GM19463 (cell line): Measurements from ENCODE around the gene YWHAH.
A peak's percentile ranks its signal among the peaks of the same experiment; 100 is the strongest.

Experiments used
- ATAC-seq: cut with Tn5 transposase; IDR thresholded peaks from one replicate; pipeline ENCODE4 v1.9.1; 2021; ENCODE audit warnings: mild to moderate bottlenecking, moderate library complexity; ENCODE audit not compliant: unreplicated experiment

YWHAH gene

GRCh38 chr22:31943978-31944699 lies at the start of gene YWHAH:
TSS of gene YWHAH (plus strand) at chr22:31944535. CDS start at chr22:31944734, 199 bp downstream.
- ATAC-seq = peak; percentile 65

- ATAC-seq = no peak
These were observed 48.8 kb upstream of the YWHAH start for GRCh38 chr22:31895411-31896123.

- ATAC-seq = no peak
These were observed 47.9 kb upstream of the YWHAH start for GRCh38 chr22:31896472-31896871.

- ATAC-seq = no peak
These were observed 46.2 kb upstream of the YWHAH start for GRCh38 chr22:31897842-31898805.

GRCh38 chr22:31898926-31899325 lies 45.4 kb upstream of the YWHAH start:
- ATAC-seq = no peak

GRCh38 chr22:31899669-31900068 lies 44.7 kb upstream of the YWHAH start:
- ATAC-seq = no peak

- ATAC-seq = no peak
These were observed 42.8 kb upstream of the YWHAH start for GRCh38 chr22:31901388-31902137.

- ATAC-seq = no peak
These were observed 39.7 kb upstream of the YWHAH start for GRCh38 chr22:31904651-31905050.

- ATAC-seq = no peak
These were observed 39.0 kb upstream of the YWHAH start for GRCh38 chr22:31905356-31905755.

GRCh38 chr22:31906086-31906485 lies 38.2 kb upstream of the YWHAH start:
- ATAC-seq = no peak

GRCh38 chr22:31906569-31906968 lies 37.8 kb upstream of the YWHAH start:
- ATAC-seq = no peak

- ATAC-seq = no peak
These were observed 34.4 kb upstream of the YWHAH start for GRCh38 chr22:31909977-31910376.

GRCh38 chr22:31911565-31912406 lies 32.5 kb upstream of the YWHAH start:
- no peak for ATAC-seq

GRCh38 chr22:31912407-31912743 lies 32.0 kb upstream of the YWHAH start:
- ATAC-seq = no peak

- ATAC-seq = no peak
These were observed 28.7 kb upstream of the YWHAH start for GRCh38 chr22:31915586-31915985.

- ATAC-seq = peak; percentile 63
These were observed 27.0 kb upstream of the YWHAH start for GRCh38 chr22:31917227-31917921.

- ATAC-seq = no peak
These were observed 24.6 kb upstream of the YWHAH start for GRCh38 chr22:31919730-31920129.

- no peak for ATAC-seq
These were observed 24.0 kb upstream of the YWHAH start for GRCh38 chr22:31920306-31920705.

- ATAC-seq = no peak
These were observed 23.2 kb upstream of the YWHAH start for GRCh38 chr22:31921106-31921505.
